HepG2 (cell line): ENCODE results near the gene MEIS1. TPM values are rescaled to one million over a fixed set of nuclear protein-coding genes. Genes with fewer than 3 reads are reported as not detected.

ENCODE experiments used
- ATAC-seq: fragments of 200-7000 bp; cut with Tn5 transposase; 3 replicates; pipeline ENCODE4 v1.9.1; 2020; ENCODE audit warnings: mild to moderate bottlenecking, moderate library complexity
- BruUV-seq: library from RNA; stranded (reverse); fragments of 400-500 nt; replicated peaks from 2 replicates; lab custom pipeline; 2021; lab: Mats Ljungman, UMichigan
- CTCF ChIA-PET: fragments of 300-600 bp; formaldehyde crosslinking; extraction: SDS; loops from one replicate; lab custom pipeline; 2021; ENCODE audit warnings: low total read pairs, inconsistent platforms, low intra/inter-chr PET ratio; lab: Yijun Ruan, JAX
- POLR2A ChIA-PET: fragments of 350-600 bp; sonication (Branson Sonifier 250); formaldehyde crosslinking; loops from one replicate; lab custom pipeline; 2020; ENCODE audit warnings: antibody characterized with exemption, inconsistent platforms; lab: Yijun Ruan, JAX
- DNase-seq: peaks from one replicate; pipeline ENCODE4 v3.0.0-alpha.2; 2015; ENCODE audit warnings: low spot score
- FAIRE-seq: peaks from 3 replicates; lab custom pipeline; 2011; peaks lifted over from hg19 to GRCh38; lab: Jason Lieb, UNC
- H2AFZ ChIP-seq: one replicate; pipeline ENCODE4 v1.6.1; 2011; ENCODE audit warnings: low read length, inconsistent platforms
- H3K27ac ChIP-seq: fragments of 300-600 bp; 3 replicates; pipeline ENCODE4 v1.8.0; 2011; ENCODE audit warnings: mixed run types, mild to moderate bottlenecking, mixed read lengths, low read length, inconsistent platforms; ENCODE audit not compliant: insufficient read depth; ENCODE audit errors: extremely low read length
- H3K27me3 ChIP-seq, 2 experiments: fragments of 200-600 bp in 1 of 2; 2 replicates in 1 of 2; 3 replicates in 1 of 2; pipeline versions ENCODE4 v1.6.0 to v1.8.0; 2011; ENCODE audit warnings: low read length in 2 of 2, mild to moderate bottlenecking in 2 of 2, moderate library complexity in 2 of 2, inconsistent platforms in 1 of 2; ENCODE audit not compliant: insufficient read depth in 2 of 2, control insufficient read depth in 1 of 2
- H3K36me3 ChIP-seq, 2 experiments: fragments of 200-600 bp in 1 of 2; replicated peaks in 1 of 2; 2 replicates in 1 of 2; 3 replicates in 1 of 2; pipeline versions ENCODE4 v1.5.1 to v1.8.0; 2011; ENCODE audit warnings: low read length in 2 of 2, inconsistent platforms in 1 of 2; ENCODE audit not compliant: insufficient read depth in 2 of 2, control insufficient read depth in 1 of 2
- H3K4me1 ChIP-seq: 2 replicates; pipeline ENCODE4 v1.5.1; 2012; ENCODE audit warnings: low read length, inconsistent platforms; ENCODE audit not compliant: insufficient read depth
- H3K4me2 ChIP-seq: 2 replicates; pipeline ENCODE4 v1.6.0; 2011; ENCODE audit warnings: low read depth, low read length, inconsistent platforms
- H3K4me3 ChIP-seq, 3 experiments: fragments of 200-600 bp in 1 of 3; sonication (generic), shearing (Covaris generic) in 1 of 3; replicated peaks in 1 of 3; 2 replicates each; pipeline ENCODE4 v1.5.1; 2011 to 2016; ENCODE audit warnings: low read length in 3 of 3, inconsistent platforms in 2 of 3, low read depth in 2 of 3, mild to moderate bottlenecking in 2 of 3, control low read depth in 1 of 3, mixed read lengths in 1 of 3; ENCODE audit not compliant: insufficient read depth in 1 of 3
- H3K79me2 ChIP-seq: one replicate; pipeline ENCODE4 v1.6.1; 2011; ENCODE audit warnings: low read length, inconsistent platforms; ENCODE audit not compliant: insufficient read depth
- H3K9ac ChIP-seq: 2 replicates; pipeline ENCODE4 v1.6.0; 2011; ENCODE audit warnings: mild to moderate bottlenecking, low read depth, low read length, inconsistent platforms; ENCODE audit not compliant: insufficient read depth
- H3K9me3 ChIP-seq: 2 replicates; pipeline ENCODE4 v1.5.1; 2012; ENCODE audit warnings: mild to moderate bottlenecking, low read length
- H4K20me1 ChIP-seq: 2 replicates; pipeline ENCODE4 v1.6.0; 2011; ENCODE audit warnings: inconsistent platforms, mild to moderate bottlenecking, low read length, moderate library complexity; ENCODE audit not compliant: insufficient read depth
- ETV5 ChIP-seq: IDR thresholded peaks from 2 replicates; pipeline ENCODE4 v1.6.1; 2018; ENCODE audit warnings: missing biosample characterization, missing genetic modification reagents, inconsistent platforms, borderline replicate concordance
- ZMAT3 ChIP-seq: sonication (generic); formaldehyde crosslinking; conservative IDR thresholded peaks from 2 replicates; pipeline ENCODE4 v1.7.0; 2021; ENCODE audit warnings: missing genetic modification reagents
- ZNF616 ChIP-seq: sonication (generic); formaldehyde crosslinking; IDR thresholded peaks from 2 replicates; pipeline ENCODE4 v1.5.0; 2020; ENCODE audit warnings: low read depth, mild to moderate bottlenecking, missing genetic modification reagents
- WGBS: methylation state at CpG from one replicate; pipeline ENCODE4 v1.1.6; 2017; ENCODE audit warnings: low lambda C conversion rate; 5-methylcytosine and 5-hydroxymethylcytosine counted together
- in situ Hi-C: cut with HindIII; loops from 2 replicates; pipeline ENCODE4 v1.10.0; 2017; ENCODE audit warnings: low pct_unique_long_range_greater_than_20kb; ENCODE audit not compliant: extremely low pct_ligation_motif_present
- intact Hi-C: fragments of 100-400 bp; cut with micrococcal nuclease; formaldehyde crosslinking; loops from one replicate; pipeline ENCODE4 v1.10.0; 2022; ENCODE audit not compliant: unreplicated experiment
- polyA plus RNA-seq, 8 experiments: library from polyadenylated mRNA; depleted of rRNA in 3 of 8; stranded (reverse) in 7 of 8; unstranded in 1 of 8; fragments of >200 nt; fragmentation: Illumina TruSeq in 4 of 8; extraction: Trizol in 4 of 8; gene quantifications; 2 replicates each; pipeline versions ENCODE4 v1.2.1 to v1.2.3, GENCODE V29; 2011 to 2016; ENCODE audit warnings: low read depth in 4 of 8, missing spikeins in 1 of 8, mixed read lengths in 1 of 8; ENCODE audit not compliant: insufficient read depth in 1 of 8
- total RNA-seq, 5 experiments: library from RNA; depleted of rRNA; stranded (reverse); fragments of >200 nt; fragmentation: Illumina TruSeq; extraction: Trizol; gene quantifications; 2 replicates each; pipeline ENCODE4 v1.2.3, GENCODE V29; 2016; ENCODE audit warnings: low read depth in 1 of 5
- TF ChIP-seq, protein P1 (sequence below), 2 experiments: fragments of 450-650 bp in 1 of 2; sonication (generic) in 1 of 2; formaldehyde crosslinking; IDR thresholded peaks; 2 replicates each; pipeline versions ENCODE4 v1.5.0 to v1.8.0; 2020 to 2022; ENCODE audit warnings: mild to moderate bottlenecking in 1 of 2, missing genetic modification reagents in 1 of 2
- TF ChIP-seq, protein P2 (sequence below): sonication (generic); formaldehyde crosslinking; IDR thresholded peaks from 2 replicates; pipeline ENCODE4 v1.4.0; 2020; ENCODE audit warnings: missing genetic modification reagents, borderline replicate concordance
- TF ChIP-seq, protein P3 (sequence below): IDR thresholded peaks from 2 replicates; pipeline ENCODE4 v1.6.1; 2016; ENCODE audit warnings: low read depth, missing genetic modification reagents, missing compliant biosample characterization

Gene MEIS1
- total and polyA plus RNA-seq, 2 of the 13 experiments (the other 11 are each of a cell fraction or from before 2014, with no cell fraction given) = 3.8 to 6.0 TPM

GRCh38 chr2:66497431-66498288 is 62.7 kb downstream of the MEIS1 start:
- BruUV-seq = no TSS peak
- no peaks in the 10 kb centered on the region for H4K20me1 ChIP-seq
- no peak for ATAC-seq
- H3K9ac ChIP-seq = no peak overlapping the region
- H2AFZ ChIP-seq = no peak overlapping the region
- FAIRE-seq = no peak
- no peak overlapping the region for H3K27ac ChIP-seq
- H3K27me3 ChIP-seq = no peaks in the 10 kb centered on the region
- H3K4me2 ChIP-seq = no peak overlapping the region
- intact Hi-C loops (no loop called here), in situ Hi-C loops (no loop called here)
- WGBS = 85% methylated on average over 6 of the region's 6 CpGs
- no peaks in the 10 kb centered on the region for H3K36me3 ChIP-seq
- ChIA-PET CTCF (no interaction called here), POLR2A (no interaction called here)
- peaks cover 23% of the 10 kb centered on the region for H3K4me1 ChIP-seq
- H3K9me3 ChIP-seq = no peaks in the 10 kb centered on the region
- DNase-seq = no peak
- H3K79me2 ChIP-seq = no peaks in the 10 kb centered on the region
- H3K4me3 ChIP-seq = no peak overlapping the region
- TF ChIP-seq, protein P1, sequence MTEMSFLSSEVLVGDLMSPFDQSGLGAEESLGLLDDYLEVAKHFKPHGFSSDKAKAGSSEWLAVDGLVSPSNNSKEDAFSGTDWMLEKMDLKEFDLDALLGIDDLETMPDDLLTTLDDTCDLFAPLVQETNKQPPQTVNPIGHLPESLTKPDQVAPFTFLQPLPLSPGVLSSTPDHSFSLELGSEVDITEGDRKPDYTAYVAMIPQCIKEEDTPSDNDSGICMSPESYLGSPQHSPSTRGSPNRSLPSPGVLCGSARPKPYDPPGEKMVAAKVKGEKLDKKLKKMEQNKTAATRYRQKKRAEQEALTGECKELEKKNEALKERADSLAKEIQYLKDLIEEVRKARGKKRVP (CRISPR knock-in tag; IDR thresholded peaks at IDR 0.05) = no peak
- TF ChIP-seq ETV5 (CRISPR knock-in tag) (no peak), ZNF616 (CRISPR knock-in tag) (no peak), ZMAT3 (CRISPR knock-in tag) (no peak)
- TF ChIP-seq, protein P2, sequence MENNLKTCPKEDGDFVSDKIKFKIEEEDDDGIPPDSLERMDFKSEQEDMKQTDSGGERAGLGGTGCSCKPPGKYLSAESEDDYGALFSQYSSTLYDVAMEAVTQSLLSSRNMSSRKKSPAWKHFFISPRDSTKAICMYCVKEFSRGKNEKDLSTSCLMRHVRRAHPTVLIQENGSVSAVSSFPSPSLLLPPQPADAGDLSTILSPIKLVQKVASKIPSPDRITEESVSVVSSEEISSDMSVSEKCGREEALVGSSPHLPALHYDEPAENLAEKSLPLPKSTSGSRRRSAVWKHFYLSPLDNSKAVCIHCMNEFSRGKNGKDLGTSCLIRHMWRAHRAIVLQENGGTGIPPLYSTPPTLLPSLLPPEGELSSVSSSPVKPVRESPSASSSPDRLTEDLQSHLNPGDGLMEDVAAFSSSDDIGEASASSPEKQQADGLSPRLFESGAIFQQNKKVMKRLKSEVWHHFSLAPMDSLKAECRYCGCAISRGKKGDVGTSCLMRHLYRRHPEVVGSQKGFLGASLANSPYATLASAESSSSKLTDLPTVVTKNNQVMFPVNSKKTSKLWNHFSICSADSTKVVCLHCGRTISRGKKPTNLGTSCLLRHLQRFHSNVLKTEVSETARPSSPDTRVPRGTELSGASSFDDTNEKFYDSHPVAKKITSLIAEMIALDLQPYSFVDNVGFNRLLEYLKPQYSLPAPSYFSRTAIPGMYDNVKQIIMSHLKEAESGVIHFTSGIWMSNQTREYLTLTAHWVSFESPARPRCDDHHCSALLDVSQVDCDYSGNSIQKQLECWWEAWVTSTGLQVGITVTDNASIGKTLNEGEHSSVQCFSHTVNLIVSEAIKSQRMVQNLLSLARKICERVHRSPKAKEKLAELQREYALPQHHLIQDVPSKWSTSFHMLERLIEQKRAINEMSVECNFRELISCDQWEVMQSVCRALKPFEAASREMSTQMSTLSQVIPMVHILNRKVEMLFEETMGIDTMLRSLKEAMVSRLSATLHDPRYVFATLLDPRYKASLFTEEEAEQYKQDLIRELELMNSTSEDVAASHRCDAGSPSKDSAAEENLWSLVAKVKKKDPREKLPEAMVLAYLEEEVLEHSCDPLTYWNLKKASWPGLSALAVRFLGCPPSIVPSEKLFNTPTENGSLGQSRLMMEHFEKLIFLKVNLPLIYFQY (CRISPR knock-in tag) = no peak
- TF ChIP-seq, protein P3, sequence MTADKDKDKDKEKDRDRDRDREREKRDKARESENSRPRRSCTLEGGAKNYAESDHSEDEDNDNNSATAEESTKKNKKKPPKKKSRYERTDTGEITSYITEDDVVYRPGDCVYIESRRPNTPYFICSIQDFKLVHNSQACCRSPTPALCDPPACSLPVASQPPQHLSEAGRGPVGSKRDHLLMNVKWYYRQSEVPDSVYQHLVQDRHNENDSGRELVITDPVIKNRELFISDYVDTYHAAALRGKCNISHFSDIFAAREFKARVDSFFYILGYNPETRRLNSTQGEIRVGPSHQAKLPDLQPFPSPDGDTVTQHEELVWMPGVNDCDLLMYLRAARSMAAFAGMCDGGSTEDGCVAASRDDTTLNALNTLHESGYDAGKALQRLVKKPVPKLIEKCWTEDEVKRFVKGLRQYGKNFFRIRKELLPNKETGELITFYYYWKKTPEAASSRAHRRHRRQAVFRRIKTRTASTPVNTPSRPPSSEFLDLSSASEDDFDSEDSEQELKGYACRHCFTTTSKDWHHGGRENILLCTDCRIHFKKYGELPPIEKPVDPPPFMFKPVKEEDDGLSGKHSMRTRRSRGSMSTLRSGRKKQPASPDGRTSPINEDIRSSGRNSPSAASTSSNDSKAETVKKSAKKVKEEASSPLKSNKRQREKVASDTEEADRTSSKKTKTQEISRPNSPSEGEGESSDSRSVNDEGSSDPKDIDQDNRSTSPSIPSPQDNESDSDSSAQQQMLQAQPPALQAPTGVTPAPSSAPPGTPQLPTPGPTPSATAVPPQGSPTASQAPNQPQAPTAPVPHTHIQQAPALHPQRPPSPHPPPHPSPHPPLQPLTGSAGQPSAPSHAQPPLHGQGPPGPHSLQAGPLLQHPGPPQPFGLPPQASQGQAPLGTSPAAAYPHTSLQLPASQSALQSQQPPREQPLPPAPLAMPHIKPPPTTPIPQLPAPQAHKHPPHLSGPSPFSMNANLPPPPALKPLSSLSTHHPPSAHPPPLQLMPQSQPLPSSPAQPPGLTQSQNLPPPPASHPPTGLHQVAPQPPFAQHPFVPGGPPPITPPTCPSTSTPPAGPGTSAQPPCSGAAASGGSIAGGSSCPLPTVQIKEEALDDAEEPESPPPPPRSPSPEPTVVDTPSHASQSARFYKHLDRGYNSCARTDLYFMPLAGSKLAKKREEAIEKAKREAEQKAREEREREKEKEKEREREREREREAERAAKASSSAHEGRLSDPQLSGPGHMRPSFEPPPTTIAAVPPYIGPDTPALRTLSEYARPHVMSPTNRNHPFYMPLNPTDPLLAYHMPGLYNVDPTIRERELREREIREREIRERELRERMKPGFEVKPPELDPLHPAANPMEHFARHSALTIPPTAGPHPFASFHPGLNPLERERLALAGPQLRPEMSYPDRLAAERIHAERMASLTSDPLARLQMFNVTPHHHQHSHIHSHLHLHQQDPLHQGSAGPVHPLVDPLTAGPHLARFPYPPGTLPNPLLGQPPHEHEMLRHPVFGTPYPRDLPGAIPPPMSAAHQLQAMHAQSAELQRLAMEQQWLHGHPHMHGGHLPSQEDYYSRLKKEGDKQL (CRISPR knock-in tag) = no peak
